ENCODE results near the gene FANCD2.

DNA sequence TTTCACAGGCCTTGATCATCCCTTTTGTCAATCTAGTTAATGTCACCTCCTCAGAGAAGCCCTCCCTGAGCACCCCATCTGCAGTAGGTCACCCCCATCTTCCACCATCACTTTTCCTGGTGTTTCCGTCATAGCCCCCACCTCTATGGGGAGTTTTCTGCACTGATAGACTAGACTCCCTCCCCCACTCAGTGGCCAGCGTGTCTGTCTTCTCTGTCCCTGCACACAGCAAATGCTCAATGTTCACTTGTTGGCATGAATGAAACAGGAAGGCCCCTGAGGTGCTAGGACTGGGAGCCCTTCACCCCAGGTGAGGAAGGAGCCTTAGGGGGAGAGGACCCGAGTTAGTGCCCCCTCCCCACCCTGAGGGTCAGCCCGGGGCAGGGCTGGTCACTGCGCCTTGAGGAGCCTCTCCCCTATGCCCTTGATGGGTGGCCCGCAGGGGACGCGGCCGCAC lies 15.8 kb upstream of the FANCD2 start:
- TF ChIP-seq POLR2A (IDR thresholded peaks at IDR 0.05) (no peak), CTCF (IDR thresholded peaks at IDR 0.05) (no peak)
